Kasumi-1 (cell line): ENCODE data around the gene RND3.

Experiments
- DNase-seq, 2 experiments: peaks; one replicate each; lab custom pipeline; 2025; lab: John Stamatoyannopoulos, UW

Gene RND3

DNA sequence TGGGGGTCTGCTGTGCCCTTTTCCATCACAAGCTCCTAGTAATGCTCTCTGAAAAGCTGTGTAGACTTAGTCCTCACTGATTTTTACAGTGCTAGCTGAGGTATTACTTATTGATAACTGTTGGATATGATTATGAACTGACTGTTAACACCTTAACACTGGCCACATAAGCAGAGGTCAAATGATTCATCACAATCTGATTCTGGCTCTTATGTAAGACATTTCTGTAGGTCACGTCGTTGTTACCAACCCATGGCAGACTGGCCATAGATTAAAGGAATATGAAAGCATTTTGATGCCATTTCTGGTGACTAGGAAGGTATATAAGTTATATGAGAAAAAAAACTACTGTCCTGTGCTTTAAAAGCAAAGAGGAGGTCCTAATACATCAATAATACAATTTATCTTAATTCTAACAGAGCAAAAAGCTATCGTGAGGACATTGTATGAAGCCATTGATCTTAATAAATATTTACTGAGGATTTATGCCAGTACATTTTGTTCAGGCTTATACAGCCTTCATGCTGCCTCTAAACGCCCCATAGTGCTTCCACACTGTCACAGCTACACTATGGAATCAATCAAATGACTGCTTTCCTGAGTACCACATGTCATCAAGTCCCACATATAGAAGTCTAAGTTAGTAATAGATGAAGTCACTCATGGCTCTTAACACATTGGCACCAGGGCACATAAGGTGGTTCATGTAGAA is 6.9 kb upstream of the RND3 start:
- no peak for DNase-seq

DNA sequence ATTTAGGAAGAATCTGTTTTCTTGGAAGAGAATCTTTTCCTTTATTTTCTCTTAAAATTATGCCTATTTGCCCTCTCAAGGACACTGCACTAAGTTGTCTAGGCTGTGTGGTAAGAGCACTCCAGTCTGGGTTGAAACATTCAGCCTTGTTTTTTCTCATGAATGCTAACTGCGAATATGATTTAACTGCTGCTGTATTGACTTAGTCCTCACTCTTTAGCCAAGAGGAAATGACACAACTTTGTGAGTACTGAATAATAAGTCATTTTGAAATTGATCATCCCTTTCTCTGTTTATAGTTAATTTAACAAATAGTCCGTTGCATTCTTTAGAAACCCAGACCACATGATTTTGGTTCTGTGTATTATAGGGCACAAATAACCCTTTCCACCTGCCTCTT is 4.5 kb upstream of the RND3 start:
- DNase-seq: no peak

DNA sequence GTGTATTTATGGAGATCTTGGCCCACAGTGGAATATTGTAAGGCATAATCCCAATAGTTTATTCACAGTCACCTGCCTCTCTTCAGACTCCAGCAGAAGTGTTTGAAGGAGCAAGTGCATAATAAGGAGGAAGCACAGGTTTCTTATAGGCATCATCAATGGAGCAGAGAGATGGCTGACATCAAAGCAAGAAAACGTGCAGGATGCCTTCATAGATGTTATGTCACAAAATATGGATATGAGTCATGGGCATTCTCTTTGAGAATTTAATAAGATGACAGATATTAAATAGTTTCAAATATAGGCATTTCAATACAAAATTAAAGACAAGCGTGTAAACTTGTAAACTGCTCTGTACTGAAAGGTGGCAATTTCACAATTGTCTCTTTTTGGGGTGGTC is 4.0 kb upstream of the RND3 start:
- no peak for DNase-seq

DNA sequence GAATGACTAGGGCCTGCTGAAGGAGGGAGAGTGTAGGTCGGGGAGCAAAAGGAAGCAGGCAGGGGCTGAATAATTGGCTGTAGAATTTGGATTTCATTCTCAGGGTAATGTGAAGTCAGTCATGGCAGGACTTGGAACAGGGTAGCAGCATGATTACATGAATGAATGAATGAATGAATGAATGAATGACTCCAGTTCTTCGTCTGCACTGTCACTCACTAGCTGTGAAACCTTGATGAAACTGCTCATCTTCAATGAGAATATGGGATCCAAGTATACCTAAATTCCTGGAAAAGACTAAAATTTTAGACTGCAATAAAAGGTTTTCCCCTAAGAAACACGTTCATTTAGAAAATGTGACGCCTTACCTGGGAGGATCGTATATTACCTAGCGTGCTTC is 3.0 kb upstream of the RND3 start:
- DNase-seq: no peak

DNA sequence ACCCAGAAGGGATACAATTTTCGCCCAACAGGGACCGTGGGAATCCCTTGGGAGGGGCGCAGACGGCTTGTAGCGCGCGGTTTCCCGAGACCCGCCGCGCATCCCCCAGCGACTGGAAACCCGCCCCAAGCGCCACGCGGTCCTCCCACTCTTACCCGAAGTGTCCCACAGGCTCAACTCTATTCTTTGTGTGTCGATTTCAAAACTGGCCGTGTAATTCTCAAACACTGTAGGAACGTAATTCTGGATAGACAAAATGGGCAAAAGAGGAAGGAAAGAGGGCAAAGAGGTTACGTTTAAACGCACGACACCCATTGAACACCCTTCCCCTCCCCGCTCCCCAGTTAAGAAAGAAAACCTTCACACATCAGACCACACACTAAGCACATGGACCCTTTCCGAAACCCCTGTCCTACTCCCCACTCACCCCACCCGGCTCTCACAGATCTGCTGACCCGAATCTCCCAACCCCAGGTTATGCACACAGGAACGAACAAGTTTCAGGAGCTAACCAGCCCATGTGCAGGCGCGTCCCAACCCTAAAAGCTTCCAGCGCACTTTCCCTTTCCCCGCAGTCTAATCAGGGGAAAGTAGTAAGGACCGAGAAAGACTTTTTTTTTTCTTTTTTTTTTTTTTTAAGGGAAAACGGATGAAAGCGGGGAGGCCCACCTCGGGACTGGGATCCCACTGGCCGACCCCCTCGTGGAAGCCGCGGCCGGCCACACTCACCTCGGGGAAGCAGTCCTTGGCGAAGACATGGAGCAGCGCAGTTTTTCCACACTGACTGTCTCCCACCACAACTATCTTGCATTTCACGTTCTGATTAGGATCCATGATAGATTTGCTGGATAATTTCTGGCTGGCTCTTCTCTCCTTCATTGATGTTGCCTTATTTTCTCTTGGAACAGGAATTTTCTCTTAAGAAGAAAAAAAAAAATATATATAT is 655 bp downstream of the RND3 start:
- no peak for DNase-seq

DNA sequence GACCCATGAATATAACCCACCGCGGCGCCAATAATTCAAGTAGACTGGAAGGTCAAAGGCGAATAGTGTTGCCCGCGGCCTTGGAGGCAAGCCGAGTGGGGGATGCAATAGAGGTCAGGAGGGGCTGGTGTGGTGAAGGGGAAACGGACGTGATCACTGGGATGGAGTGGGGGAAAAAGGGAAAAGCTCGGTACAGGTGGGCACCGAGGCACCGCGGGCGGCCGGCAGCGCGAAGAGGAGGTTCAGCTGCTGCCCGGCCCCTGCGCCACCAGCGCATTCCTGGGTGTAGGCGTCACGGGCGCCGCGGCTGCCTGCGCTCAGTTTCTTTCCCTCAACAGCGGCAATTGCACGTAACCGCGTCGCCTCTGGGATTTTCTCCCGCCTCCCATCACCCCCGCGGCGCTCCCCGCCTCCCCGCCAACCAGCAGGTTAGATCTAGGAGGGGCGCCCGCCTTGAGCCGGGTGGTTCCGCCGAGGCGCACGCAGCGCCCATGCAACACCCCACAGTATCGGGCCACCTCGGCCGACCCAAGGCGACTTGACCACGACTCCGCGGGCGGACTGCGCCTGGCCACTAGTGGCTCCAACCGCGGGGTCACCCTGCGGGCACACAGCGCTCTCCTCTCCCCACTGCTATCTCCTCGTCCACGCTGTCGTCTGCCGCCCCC is 1.5 kb downstream of the RND3 start:
- DNase-seq: no peak

DNA sequence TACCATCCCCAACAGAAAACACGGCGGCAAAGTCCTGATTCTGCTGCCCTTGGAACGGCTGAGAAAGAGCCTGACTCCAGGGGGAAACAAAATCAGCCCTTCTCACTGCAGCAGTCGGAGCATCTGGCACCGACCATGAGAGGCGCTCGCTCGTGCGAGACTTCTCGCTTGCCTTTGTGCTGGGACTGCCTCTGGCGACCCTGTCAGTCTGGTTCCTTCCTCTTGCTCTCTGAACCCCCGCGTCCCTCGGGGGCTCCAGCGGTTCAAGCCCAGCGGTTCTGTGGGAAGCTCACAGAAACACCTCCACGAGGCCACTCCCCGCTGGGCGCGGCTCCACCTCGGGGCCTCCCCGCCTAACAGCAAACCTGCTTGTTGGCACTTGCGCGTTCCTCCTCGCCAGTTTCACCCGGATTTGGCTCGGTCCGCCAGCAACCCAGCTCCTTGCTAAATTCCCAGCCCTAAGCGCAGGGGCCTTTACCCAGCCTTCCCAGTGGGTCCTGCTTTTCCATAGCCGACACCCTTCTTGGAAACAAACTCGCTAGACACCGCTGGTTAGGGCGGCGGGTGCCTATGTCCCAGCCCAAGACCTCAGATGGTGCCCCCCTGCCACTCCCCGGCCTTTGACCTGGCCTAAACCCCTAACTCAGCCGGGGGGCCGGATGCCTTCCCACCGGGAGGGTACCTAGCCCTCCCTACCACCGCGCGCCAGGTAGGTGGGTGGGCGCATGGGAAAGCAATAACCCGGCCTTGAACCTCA is 2.2 kb downstream of the RND3 start:
- DNase-seq: no peak

DNA sequence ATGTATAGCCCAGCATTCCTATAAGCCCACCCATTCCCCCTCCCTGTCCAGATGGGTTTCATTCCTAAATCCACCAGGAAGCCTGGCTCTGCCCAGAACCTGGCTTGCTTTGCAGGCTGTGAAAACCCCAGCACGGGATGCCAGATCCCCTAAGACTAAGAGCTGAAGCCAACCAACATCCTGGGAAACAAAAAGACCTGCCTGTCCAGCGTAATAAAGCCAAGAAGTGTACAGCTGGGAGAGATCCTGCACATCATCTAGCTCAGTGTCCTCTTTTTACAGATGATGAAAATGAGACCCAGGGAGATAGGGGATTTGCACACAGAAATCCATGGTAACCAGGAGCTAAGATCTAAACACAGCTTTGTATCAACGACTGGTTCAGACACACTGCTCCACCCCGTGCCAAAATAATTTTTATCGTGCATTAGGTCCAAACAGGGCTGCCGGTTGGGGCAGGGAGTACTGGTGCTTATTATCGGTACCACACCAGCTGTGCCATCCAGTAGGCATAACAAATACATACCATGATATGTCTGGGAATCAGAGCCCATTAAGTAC is 2.9 kb downstream of the RND3 start:
- DNase-seq: no peak

DNA sequence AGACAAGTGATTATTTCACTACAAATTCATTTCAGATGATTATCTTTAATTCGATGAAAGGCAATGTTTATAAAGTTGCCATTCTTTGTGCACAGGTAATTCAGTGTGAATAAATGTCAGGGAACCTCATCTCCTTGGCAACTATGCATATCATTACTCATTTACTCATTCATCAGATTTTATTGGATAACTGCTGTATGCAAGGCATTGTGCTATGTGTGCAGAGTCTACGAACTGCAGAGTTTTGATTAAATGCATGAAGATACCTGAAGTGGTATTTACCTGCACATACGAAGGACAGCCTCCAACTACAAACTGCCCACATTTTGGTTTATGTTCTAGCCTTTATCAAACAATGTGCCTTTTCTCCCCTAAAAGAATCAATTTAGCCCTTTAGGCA is 3.5 kb downstream of the RND3 start:
- no peak for DNase-seq

DNA sequence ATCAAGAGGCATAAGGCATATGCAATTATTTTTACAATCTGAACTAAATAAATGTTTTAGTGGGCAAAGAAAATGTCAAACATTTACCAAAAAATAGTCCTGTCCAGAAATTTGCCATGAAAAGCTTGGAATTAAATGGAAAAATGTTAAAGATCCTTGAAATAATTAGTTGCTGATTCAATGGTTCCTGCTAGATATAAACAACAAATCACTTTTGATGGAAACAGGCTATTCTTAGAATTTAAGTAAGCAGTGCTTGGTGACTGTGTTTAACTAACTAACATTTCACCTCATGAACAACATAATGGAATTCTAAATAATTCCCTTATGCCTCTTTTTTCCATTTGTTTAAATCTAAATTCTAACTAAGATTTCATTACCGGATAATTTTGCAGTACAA is 3.9 kb downstream of the RND3 start:
- no peak for DNase-seq

DNA sequence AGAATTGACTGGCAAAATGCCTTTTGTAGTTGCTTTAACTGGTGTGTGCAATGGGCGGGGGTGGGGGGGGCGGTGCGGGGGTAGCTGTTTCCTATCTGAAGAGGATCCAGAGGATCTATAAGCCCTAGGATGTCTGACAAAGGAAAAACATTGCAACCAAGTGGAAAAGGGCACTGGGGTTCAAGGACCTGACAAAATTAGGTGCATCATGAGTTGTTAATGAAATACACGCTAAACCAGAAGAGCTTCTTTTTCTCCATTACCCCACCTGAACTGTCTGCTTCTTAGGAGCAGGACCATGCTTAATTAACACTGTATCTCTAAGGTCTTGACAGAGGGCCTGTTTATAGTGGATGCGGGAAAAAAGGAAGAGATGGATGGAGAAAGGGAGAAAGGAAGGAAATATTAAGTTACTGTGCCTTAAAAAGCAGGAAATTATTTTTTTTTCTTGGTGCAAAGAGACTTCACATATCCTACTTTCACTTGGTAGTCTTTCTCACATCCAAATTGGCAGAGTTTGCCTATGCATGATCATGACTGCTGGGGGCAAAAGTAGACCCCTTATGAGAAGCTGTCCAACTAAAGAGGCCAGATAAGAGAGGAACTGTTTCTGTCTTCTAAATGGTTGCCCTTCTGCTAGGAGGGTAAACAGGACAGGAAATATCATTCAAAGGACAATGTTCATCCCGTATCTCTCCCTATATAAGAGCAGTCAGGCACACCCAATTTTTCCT is 4.6 kb downstream of the RND3 start:
- no peak for DNase-seq

DNA sequence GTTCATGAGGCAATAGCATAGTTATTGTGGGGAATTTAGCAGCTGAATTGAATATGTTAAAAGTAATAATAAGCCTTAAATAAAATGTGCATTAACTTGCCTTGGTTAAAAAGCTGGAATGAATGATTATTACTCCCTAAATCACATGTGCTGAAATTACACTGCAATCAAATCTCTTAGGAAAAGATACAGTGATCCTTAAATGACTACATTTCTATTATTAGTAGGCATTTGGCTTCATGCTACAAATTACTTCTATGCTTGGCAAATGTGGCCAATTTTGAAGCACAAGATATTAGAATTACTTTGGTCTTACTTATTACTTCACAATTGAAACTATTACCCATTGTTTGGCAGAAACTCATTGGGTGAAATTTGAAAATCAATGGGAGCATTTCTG is 5.4 kb downstream of the RND3 start:
- DNase-seq: no peak

DNA sequence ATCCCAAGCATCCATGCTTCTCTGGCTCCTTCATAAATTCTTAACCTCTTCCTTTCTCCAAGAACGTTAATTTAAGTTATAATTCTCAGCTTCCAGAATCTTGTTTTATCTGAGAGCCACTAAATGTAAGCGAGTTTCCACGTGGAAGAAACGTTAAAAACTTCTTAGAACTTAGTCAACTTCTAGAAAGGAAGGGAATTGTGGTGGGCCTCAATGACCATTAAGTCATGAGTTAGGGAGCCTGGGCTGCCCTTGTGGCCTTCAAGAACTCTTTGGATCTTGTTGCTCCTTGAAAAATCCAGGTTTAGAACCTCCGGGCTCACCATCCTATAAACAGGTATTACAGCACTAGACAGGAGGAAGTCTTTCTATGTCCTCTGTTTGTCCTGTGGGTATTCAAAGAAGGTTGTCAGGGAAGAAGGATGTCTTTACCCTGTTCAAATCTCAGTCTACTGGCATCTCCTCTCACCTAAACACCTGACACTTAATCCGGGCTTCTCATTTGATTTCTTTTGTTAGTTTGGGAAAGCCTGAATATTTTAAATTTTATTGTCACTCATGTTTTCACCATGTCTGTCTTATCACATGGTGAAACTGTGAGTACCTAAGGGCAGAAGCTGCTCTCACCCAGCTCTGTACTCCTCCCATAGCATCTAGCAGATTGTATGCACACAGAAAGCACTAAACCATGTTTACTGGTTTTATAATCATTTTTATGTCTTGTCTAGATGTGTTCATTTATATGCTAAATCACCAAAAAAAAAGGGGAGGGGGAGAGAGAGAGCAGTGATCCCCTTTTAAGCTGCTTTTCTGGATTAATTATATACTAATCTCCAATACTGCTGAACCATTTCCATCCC is 6.3 kb downstream of the RND3 start:
- no peak for DNase-seq

DNA sequence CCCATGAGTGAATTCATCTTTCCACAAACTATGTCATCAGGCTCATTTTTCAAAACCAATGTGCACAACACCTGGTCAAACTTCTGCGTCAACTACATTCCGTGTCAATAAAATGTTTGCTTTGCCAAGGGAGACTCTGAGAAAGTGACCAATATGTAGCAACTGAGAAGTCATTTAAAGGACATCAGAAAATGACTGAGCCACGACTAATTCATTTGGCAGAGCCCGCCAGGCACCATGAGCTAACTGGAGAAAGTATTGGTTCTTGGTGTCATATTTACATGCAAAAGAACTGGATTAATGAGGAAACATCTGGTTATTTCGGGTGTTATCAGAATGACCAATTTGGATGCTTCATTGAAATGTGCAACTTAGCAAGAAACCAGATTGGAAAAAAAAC is 7.2 kb downstream of the RND3 start:
- no peak for DNase-seq

DNA sequence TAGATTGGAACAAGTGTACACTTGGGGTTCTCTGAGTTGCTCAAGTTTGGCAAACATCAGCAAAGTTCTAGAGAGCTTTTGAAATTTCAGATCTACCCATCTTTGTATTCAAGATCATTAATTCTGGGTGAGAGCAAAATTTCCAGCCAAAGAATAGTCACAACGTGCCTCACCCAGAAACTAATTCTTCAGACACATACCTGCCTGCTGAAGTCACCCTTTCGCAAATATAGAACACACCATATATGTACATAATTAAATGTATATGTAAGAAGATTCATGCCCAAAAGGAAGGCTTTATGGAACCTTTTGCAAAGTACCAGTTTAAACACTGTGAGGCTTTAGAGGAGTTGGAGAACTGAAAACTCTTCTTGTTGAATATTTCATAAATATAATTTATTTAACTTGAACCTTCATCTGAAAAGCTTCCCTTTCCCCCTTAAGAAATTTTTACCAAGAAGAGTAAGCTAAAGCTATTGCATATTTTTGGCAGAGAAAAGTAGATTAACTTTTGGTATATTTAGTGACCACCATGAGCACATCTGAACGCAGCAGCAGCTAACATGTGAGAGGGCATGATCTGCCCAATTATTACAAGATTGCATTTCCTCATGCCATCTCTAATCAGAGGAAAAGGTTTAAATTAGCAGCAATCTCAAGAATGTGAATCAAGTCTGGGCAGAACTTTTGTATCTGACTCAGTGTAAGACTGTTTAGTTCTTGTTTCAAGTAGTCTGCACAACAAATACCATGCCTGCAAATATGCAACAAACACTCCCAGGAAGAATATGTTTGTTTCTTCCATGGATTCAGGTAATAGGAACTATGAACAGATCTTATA is 8.2 kb downstream of the RND3 start:
- DNase-seq: no peak

DNA sequence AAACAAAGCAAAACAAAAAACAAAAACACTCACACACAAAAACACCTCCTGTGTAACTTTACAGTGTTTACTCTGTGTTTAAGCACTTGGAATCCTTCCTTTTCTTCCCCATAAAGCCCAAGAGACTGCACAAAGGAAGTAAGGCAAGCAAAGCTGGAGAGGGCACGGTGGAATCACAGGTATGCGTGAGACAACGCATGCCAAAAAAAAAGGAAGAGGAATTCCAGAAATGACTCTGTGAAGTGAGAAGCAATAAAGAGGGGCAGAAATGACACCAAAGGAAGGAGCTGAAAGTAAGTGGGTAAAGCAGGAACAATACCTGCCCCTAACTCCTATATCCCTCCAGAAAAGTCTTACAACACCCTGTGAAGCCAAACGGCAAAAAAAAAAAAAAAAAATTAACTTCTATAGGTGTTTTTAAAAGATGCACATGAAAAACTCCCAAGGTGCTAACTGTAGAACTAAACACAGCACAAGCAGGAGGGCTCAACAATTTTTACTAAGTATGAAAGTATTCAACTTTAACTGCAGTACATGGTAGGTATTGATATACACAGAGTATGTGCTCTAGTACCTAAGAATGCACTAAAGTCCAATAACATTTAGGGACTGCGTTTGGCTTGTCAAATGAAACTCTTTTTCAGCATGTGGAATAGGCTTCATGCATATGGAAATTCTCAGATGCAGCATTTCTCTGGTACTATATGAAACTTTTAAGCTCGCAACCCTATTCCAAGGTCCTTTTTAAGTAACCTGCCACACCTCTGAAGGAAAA is 9.1 kb downstream of the RND3 start:
- DNase-seq: no peak

DNA sequence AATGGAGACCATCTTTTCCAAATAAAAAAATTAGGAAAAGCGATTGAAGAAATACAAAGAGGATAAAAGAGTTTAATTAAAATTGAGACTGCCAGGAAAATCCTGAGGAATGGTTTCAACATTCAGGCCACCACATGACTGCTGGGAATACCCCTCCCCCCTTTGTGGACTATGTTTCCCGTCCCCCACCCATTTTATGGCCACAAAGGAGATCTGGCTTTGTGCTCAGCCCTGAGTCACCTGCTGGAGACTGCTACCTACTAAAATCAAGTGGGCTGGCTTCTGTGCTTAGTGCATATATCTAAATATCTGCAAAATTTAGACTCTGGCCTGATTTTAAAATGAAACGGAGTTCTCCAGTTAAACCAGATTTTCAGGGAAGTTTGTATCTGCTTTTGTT is 10.1 kb downstream of the RND3 start:
- DNase-seq: no peak

DNA sequence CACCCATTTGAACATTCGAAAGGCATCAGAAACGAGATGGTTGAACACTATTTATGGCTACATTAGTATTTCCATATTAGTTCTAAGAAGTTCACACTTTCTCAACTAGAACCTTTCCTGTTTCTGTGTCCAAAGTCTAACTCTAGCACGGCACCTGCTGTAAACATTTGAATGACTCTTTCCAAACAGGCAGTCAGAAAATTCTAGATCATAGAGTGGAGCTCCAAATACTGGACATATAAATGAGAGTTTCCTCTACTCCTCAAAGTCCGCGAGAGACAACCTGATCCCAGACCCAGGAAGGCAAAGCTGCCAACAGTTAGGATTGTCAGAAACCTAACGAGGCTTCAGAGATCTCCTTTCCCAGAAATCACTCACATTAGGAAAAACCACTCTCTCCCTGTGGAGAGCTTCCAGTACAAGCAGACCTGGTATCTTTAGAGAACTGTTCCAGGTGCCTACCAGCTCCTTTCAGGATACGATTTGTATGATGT is 10.6 kb downstream of the RND3 start:
- DNase-seq: no peak
